Urinary bladder (tissue), 4 donors: Measurements from ENCODE around the gene FGF8. TPM values are rescaled to one million over a fixed set of nuclear protein-coding genes. Genes with fewer than 3 reads are reported as not detected.

Source experiments
- DNase-seq: peaks from one replicate; pipeline ENCODE4 v3.0.0-alpha.2; 2015; ENCODE audit errors: extremely low spot score
- H3K27ac ChIP-seq: one replicate; pipeline ENCODE4 v1.5.1; 2013; ENCODE audit warnings: low read depth, mild to moderate bottlenecking, moderate library complexity
- H3K36me3 ChIP-seq: one replicate; pipeline ENCODE4 v1.6.1; 2013; ENCODE audit warnings: mild to moderate bottlenecking, moderate library complexity; ENCODE audit not compliant: insufficient read depth
- H3K4me1 ChIP-seq: one replicate; pipeline ENCODE4 v1.6.1; 2013; ENCODE audit warnings: mild to moderate bottlenecking, moderate library complexity; ENCODE audit not compliant: insufficient read depth
- H3K4me3 ChIP-seq: one replicate; pipeline ENCODE4 v1.5.1; 2013; ENCODE audit warnings: low read depth, low read length
- WGBS: extraction: QIAGEN DNeasy Blood & Tissue Kit; methylation state at CpG from one replicate; pipeline ENCODE4 v1.1.7; 2013; 5-methylcytosine and 5-hydroxymethylcytosine counted together
- polyA plus RNA-seq: library from polyadenylated mRNA; stranded (reverse); fragments of 200-250 nt; gene quantifications from one replicate; pipeline ENCODE4 v1.2.3, GENCODE V29; 2013
- total RNA-seq: library from RNA; depleted of rRNA; stranded (reverse); fragments of >200 nt; gene quantifications from one replicate; pipeline ENCODE4 v1.2.3, GENCODE V29; 2014
- donor health status: healthy with polysubstance abuse.
- donor health status: healthy.

FGF8 gene, protein sequence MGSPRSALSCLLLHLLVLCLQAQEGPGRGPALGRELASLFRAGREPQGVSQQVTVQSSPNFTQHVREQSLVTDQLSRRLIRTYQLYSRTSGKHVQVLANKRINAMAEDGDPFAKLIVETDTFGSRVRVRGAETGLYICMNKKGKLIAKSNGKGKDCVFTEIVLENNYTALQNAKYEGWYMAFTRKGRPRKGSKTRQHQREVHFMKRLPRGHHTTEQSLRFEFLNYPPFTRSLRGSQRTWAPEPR
- total RNA-seq: not detected
- not detected for polyA plus RNA-seq

GRCh38 chr10:101775273-101776160, at the start of gene FGF8:
TSS of gene FGF8 (minus strand) at chr10:101776114. CDS start at chr10:101775900, 214 bp downstream.
- peak within 1 kb of the TSS; percentile 24 for H3K4me3 ChIP-seq
- DNase-seq: no peak
- no peak within 1 kb of the TSS for H3K27ac ChIP-seq
- H3K4me1 ChIP-seq: no peaks in the 10 kb centered on the region
- no peaks in the 10 kb centered on the region for H3K36me3 ChIP-seq
- WGBS: 2% methylated on average over 98 of the region's 98 CpGs

GRCh38 chr10:101824736-101825135, 48.8 kb upstream of the FGF8 start:
- Histone ChIP-seq H3K4me1 (no peaks in the 10 kb centered on the region), H3K27ac (no peak overlapping the region), H3K4me3 (no peak overlapping the region), H3K36me3 (no peaks in the 10 kb centered on the region)
- DNase-seq: no peak
- 68% methylated on average over 2 of the region's 2 CpGs for WGBS

- H3K4me1 ChIP-seq: no peaks in the 10 kb centered on the region
- WGBS: 20% methylated on average over 14 of the region's 14 CpGs
These were observed 43.1 kb upstream of the FGF8 start for GRCh38 chr10:101818872-101819633.

GRCh38 chr10:101818119-101818871, 42.4 kb upstream of the FGF8 start, which contains the start of gene OGA:
TSS of gene OGA (minus strand) at chr10:101818444. CDS start at chr10:101818022, 422 bp downstream.
- under 1% methylated on average over 47 of the region's 47 CpGs for WGBS
- peak; percentile 98 for DNase-seq

More at GRCh38 chr10:101818872-101819633, 43.1 kb upstream of the FGF8 start:
- Histone ChIP-seq H3K36me3 (no peaks in the 10 kb centered on the region), H3K27ac (peak overlapping the region; percentile 45), H3K4me3 (peak overlapping the region; percentile 19)
- DNase-seq: no peak

GRCh38 chr10:101817337-101818118, 41.6 kb upstream of the FGF8 start:
- WGBS: under 1% methylated on average over 44 of the region's 44 CpGs
- peak overlapping the region; percentile 95 for H3K27ac ChIP-seq
- no peak for DNase-seq
- no peaks in the 10 kb centered on the region for H3K4me1 ChIP-seq
- no peaks in the 10 kb centered on the region for H3K36me3 ChIP-seq
- peak overlapping the region; percentile 97 for H3K4me3 ChIP-seq

More at GRCh38 chr10:101818119-101818871, 42.4 kb upstream of the FGF8 start, which contains the start of gene OGA:
- no peaks in the 10 kb centered on the region for H3K4me1 ChIP-seq
- no peaks in the 10 kb centered on the region for H3K36me3 ChIP-seq
- H3K4me3 ChIP-seq: peak within 1 kb of the TSS; percentile 97
- H3K27ac ChIP-seq: peak within 1 kb of the TSS; percentile 95

DNA sequence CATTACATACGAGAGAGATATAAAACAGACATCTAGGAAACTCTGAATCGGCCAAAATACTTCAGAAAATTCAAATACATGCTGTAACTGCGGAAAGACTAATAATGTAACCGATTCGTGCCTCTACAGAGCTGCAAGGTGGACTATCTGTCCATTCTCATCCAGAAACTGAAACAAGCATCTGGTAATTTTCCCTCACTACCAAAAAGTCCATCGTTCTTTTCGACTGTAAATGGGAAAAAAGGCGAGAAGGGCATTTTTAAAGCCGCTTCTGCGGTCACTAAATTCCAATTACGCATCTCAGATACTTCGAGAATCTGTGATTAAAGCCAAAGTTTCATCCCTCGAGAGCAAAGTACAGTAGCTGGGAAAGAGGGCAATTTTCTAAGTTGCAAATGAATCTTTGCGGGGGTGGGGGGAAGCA, 41.0 kb upstream of the FGF8 start:
- Histone ChIP-seq H3K36me3 (no peaks in the 10 kb centered on the region), H3K4me3 (peak overlapping the region; percentile 97), H3K4me1 (no peaks in the 10 kb centered on the region), H3K27ac (no peak overlapping the region)
- no peak for DNase-seq
- under 1% methylated on average over 14 of the region's 14 CpGs for WGBS

DNA sequence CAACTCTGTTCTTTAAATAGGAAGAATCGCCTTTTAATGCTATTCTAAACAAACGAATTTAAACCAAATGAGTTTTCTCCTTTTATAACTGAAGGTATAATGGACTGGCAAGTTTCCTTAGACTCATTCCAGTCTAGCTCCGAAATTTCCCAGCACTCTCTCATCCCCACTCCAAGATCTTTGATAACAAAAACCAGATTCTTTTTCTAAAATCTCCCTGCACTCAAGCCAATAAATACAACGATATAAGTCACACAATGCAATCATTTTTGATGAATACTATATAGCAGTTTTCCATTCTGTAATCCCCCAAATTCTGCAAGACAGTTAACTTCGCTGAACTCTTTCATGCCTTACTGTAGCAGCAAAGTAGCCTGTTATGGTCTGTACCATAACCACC, 40.5 kb upstream of the FGF8 start:
- peak overlapping the region; percentile 97 for H3K4me3 ChIP-seq
- 1% methylated on average over 5 of the region's 5 CpGs for WGBS
- H3K4me1 ChIP-seq: no peaks in the 10 kb centered on the region
- DNase-seq: no peak
- H3K27ac ChIP-seq: no peak overlapping the region
- H3K36me3 ChIP-seq: no peaks in the 10 kb centered on the region

- no peaks in the 10 kb centered on the region for H3K36me3 ChIP-seq
- peak overlapping the region; percentile 29 for H3K4me3 ChIP-seq
- no peak overlapping the region for H3K27ac ChIP-seq
- H3K4me1 ChIP-seq: no peaks in the 10 kb centered on the region
- no peak for DNase-seq
- WGBS: 72% methylated on average over 8 of the region's 8 CpGs
These were observed 38.7 kb upstream of the FGF8 start for GRCh38 chr10:101814466-101815071.

DNA sequence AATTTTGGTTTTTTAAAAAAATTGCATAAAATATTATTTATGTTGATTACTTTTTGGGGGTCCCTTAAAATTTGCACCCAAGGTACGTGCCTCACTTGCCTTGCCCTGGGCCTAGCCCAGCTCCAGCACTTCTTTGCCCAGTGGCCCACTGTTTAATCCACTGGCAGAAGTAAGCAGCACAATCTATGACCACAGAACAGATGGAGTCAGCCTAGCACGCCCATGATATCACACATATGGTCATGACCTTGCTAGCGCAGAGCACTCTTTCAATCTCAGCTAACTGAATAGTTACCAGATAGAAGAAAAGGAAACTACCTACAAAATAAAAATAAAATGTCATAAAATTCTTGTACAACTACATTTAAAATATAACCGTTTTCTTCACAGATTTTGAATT, 36.7 kb upstream of the FGF8 start:
- no peaks in the 10 kb centered on the region for H3K36me3 ChIP-seq
- no peak overlapping the region for H3K4me3 ChIP-seq
- WGBS: 74% methylated on average over 4 of the region's 4 CpGs
- no peaks in the 10 kb centered on the region for H3K4me1 ChIP-seq
- no peak overlapping the region for H3K27ac ChIP-seq
- no peak for DNase-seq

DNA sequence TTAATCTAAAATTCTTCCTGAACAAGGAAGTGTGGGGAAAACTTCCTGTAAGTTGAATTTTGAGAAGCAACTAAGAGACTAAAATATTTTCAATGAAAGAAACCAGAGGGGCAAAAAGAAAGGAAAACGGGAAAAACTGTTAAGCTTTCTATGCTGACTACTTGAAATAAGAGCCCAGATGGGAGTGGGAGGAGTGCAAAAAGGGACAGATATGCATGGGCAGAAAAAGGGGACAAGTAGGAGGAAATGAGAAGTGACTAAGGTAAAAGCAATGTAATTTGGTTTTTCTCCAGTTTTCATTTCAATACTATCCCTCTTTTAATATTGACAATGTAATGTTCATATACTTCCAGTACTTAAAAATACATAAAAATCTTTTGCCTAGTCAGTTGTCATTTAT, 31.2 kb upstream of the FGF8 start:
- WGBS: 84% methylated on average over 1 of the region's 1 CpG
- DNase-seq: no peak
- Histone ChIP-seq H3K4me1 (no peaks in the 10 kb centered on the region), H3K4me3 (no peak overlapping the region), H3K36me3 (peaks cover 2% of the 10 kb centered on the region), H3K27ac (no peak overlapping the region)

DNA sequence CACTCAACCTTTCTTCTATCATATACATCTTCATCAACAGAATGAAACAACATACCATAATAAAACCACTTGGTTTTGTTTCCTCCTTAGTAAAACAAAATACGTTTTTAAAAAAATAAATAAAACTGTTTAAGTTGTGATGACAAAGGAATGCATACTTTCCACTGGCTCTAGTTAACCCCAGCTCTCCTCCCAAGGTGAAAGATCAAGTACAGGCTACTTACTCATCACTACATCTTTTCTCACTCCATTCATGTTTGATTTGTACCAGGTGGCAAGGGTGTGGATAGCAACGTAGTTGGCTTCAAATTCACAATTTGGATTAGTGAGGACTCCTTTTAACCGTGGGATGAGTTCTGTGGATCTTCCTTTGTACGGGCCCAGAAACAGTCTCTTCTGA, 27.6 kb upstream of the FGF8 start:
- WGBS: 59% methylated on average over 4 of the region's 4 CpGs
- Histone ChIP-seq H3K36me3 (peaks cover 7% of the 10 kb centered on the region), H3K27ac (no peak overlapping the region), H3K4me3 (no peak overlapping the region), H3K4me1 (no peaks in the 10 kb centered on the region)
- no peak for DNase-seq
